GM23338 (cell line): ENCODE results near the gene FCER2.

ENCODE experiments used
- CTCF ChIP-seq, 2 experiments: fragments of 200-600 bp in 1 of 2; sonication (generic) in 1 of 2; conservative IDR thresholded peaks; 2 replicates each; pipeline versions ENCODE4 v1.5.1 to v1.6.1; 2016 to 2017; ENCODE audit warnings: antibody characterized with exemption in 2 of 2, low read depth in 2 of 2, mild to moderate bottlenecking in 2 of 2, moderate library complexity in 1 of 2
- ETS1 ChIP-seq: IDR thresholded peaks from 2 replicates; pipeline ENCODE4 v1.6.1; 2016; ENCODE audit warnings: antibody characterized with exemption
- EZH2 ChIP-seq: fragments of 200-600 bp; sonication (generic); IDR thresholded peaks from one replicate; pipeline ENCODE4 v1.8.0; 2017; ENCODE audit warnings: antibody characterized with exemption, mild to moderate bottlenecking, low read depth; ENCODE audit not compliant: unreplicated experiment
- EZH2phosphoT487 ChIP-seq: fragments of 200-600 bp; sonication (generic); IDR thresholded peaks from one replicate; pipeline ENCODE4 v1.8.1; 2018; ENCODE audit warnings: antibody characterized with exemption; ENCODE audit not compliant: unreplicated experiment
- POLR2AphosphoS5 ChIP-seq: IDR thresholded peaks from 2 replicates; pipeline ENCODE4 v1.6.1; 2016; ENCODE audit warnings: antibody characterized with exemption, low read depth

- no peak for TF ChIP-seq EZH2phosphoT487
- TF ChIP-seq EZH2: no peak
- no peak for TF ChIP-seq CTCF (conservative IDR thresholded peaks at IDR 0.05; ENCODE audit: low read depth in 2 of 2)
- no peak for TF ChIP-seq ETS1
- no peak for TF ChIP-seq POLR2AphosphoS5
These were observed 34.2 kb upstream of the FCER2 start for GRCh38 chr19:7736148-7736547.
